GM12873 (cell line): ENCODE measurements around the gene SOCS1.

Source experiments
- CTCF ChIP-seq: IDR thresholded peaks from 2 replicates; pipeline ENCODE4 v1.5.1; 2012; ENCODE audit warnings: low read depth, mild to moderate bottlenecking, moderate library complexity, low read length, control low read depth; ENCODE audit not compliant: insufficient read depth; ENCODE audit errors: missing control alignments

The SOCS1 gene

DNA sequence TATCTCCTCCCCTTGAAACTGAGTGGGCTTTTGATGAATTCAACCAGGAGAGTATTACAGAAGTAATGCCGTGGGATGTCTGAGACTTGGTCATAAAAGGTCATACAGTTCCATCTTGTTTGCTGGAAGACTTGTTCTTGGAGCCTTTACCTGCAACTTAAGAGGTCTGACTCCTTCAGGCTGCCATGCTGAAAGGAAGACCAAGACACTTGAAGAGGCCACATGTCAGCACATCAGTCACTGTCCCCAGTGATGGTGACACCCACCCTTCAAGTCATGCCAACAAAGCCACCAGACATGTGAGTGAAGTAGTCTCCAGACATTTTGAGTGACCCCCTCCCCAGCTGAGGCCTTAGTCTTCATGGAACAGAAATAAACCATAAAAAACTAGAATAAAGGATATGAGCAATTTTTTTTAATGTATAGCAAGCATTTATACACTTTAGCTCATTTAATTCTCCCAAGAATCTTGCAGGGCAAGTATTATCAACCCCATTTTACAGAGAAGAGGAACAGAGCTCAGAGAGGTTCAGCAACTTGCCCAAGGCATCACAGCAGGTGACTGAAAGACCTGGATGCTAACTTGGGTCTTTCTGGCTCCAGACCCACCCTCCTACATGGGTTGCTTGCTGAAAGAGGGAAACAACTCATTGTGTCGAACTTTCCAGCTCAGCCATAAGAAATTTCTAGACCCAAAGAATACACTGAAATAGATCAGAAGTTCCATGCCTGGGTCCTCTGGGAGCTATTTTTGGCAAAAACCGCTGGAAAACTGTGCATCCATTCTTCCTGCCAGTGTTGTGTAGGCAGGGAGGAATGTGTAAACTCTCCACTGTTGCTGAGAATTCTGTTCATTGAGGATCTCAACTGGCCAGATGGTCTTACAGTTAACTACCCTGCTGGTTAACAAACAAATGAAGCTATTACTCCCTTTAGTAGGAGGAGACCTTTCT lies 38.1 kb downstream of the SOCS1 start:
- no peak for TF ChIP-seq CTCF

DNA sequence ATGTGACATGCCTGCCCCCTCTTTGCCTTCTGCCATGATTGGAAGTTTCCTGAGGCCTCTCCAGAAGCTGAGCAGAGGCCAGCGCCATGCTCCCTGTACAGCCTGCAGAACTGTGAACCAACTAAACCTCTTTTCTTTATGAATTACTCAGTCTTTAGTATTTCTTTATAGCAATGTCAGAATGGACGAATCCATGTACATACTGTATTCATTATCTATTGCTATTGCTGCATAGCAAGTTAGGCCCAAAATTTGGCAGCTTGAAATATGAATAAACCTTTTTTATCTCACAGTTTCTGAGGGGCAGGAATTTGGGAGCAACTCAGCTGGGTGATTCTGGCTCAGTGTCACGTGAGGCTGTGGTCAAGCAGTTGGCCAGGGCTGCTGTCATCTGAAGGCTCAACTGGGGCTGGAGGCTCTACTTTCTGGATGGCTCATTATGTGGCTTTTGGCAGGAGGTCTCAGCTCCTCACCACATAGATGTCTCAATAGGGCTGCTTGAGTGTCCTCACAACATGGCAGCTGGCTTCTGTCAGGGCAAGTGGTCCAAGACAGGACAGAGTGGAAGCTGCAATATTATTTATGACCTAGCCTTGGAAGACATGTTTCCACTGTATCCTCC lies 40.0 kb downstream of the SOCS1 start:
- no peak for TF ChIP-seq CTCF

- TF ChIP-seq CTCF: no peak
These were observed 42.2 kb downstream of the SOCS1 start for GRCh38 chr16:11213799-11214198.

GRCh38 chr16:11213373-11213772 lies 42.6 kb downstream of the SOCS1 start:
- no peak for TF ChIP-seq CTCF

GRCh38 chr16:11212798-11213196 lies 43.2 kb downstream of the SOCS1 start:
- TF ChIP-seq CTCF: no peak

- no peak for TF ChIP-seq CTCF
These were observed 43.8 kb downstream of the SOCS1 start for GRCh38 chr16:11211977-11212797.
